Thoracic aorta (tissue), 2 donors: Measurements from ENCODE around the gene BCL11A. TPM values are rescaled to one million over a fixed set of nuclear protein-coding genes. Genes with fewer than 3 reads are reported as not detected.

Experiments
- ATAC-seq: fragments of 150-250 bp; one replicate; pipeline ENCODE4 v1.8.0; 2017; ENCODE audit warnings: low read depth; ENCODE audit not compliant: insufficient number of reproducible peaks, low FRiP score
- DNase-seq: peaks from one replicate; pipeline ENCODE4 v3.0.0-alpha.2; 2020; ENCODE audit warnings: low spot score
- H3K27ac ChIP-seq, 2 donors: fragments of 200-600 bp; sonication (generic); 1 replicate in 1 of 2; 2 replicates in 1 of 2; pipeline ENCODE4 v1.5.1; 2016; ENCODE audit warnings: mild to moderate bottlenecking in 2 of 2, moderate library complexity in 2 of 2
- H3K27me3 ChIP-seq: fragments of 200-600 bp; sonication (generic); replicated peaks from 2 replicates; pipeline ENCODE4 v1.6.0; 2016; ENCODE audit warnings: mild to moderate bottlenecking; ENCODE audit not compliant: insufficient read depth
- H3K36me3 ChIP-seq: fragments of 200-600 bp; sonication (generic); one replicate; pipeline ENCODE4 v1.5.1; 2016
- H3K4me1 ChIP-seq, 2 donors: fragments of 200-600 bp; sonication (generic); 1 replicate in 1 of 2; 2 replicates in 1 of 2; pipeline versions ENCODE4 v1.5.1 to v1.6.0; 2016; ENCODE audit warnings: low read depth in 2 of 2, mild to moderate bottlenecking in 1 of 2; ENCODE audit not compliant: control insufficient read depth in 1 of 2
- H3K4me3 ChIP-seq: fragments of 200-600 bp; sonication (generic); 2 replicates; pipeline ENCODE4 v1.5.1; 2016; ENCODE audit warnings: mild to moderate bottlenecking
- H3K9me3 ChIP-seq: fragments of 200-600 bp; sonication (generic); 2 replicates; pipeline ENCODE4 v1.5.1; 2016
- CTCF ChIP-seq: fragments of 200-600 bp; sonication (generic); IDR thresholded peaks from one replicate; pipeline ENCODE4 v1.5.1; 2019; ENCODE audit warnings: antibody characterized with exemption
- total RNA-seq, 2 donors: library from RNA; depleted of rRNA; stranded (reverse); fragments of >200 nt; gene quantifications; one replicate each; pipeline versions ENCODE4 v1.1.0 to v1.2.3, GENCODE V29; 2016

Gene BCL11A
- total RNA-seq, 2 donors from 2014 or later = 0.41 to 0.99 TPM

GRCh38 chr2:60415814-60416213 lies 137.6 kb downstream of the BCL11A start:
- no peaks in the 10 kb centered on the region for H3K36me3 ChIP-seq
- H3K4me3 ChIP-seq = no peak overlapping the region
- no peak for TF ChIP-seq CTCF
- H3K4me1 ChIP-seq = no peaks in the 10 kb centered on the region
- H3K9me3 ChIP-seq = no peaks in the 10 kb centered on the region
- no peaks in the 10 kb centered on the region for H3K27me3 ChIP-seq
- no peak overlapping the region for H3K27ac ChIP-seq
- no peak for ATAC-seq
- DNase-seq = no peak

GRCh38 chr2:60414495-60415138 lies 138.8 kb downstream of the BCL11A start:
- Histone ChIP-seq H3K36me3 (no peaks in the 10 kb centered on the region), H3K4me3 (no peak overlapping the region)
- ATAC-seq = no peak

GRCh38 chr2:60413814-60414168 lies 139.7 kb downstream of the BCL11A start:
- H3K4me1 ChIP-seq = no peaks in the 10 kb centered on the region
- no peaks in the 10 kb centered on the region for H3K36me3 ChIP-seq
- no peak overlapping the region for H3K4me3 ChIP-seq
- no peak for TF ChIP-seq CTCF
- ATAC-seq = no peak
- no peak for DNase-seq
- H3K27me3 ChIP-seq = no peaks in the 10 kb centered on the region
- H3K27ac ChIP-seq = no peak overlapping the region
- no peaks in the 10 kb centered on the region for H3K9me3 ChIP-seq

More at GRCh38 chr2:60414495-60415138, 138.8 kb downstream of the BCL11A start:
- no peaks in the 10 kb centered on the region for H3K4me1 ChIP-seq
- H3K27ac ChIP-seq = no peak overlapping the region
- H3K9me3 ChIP-seq = no peaks in the 10 kb centered on the region
- no peaks in the 10 kb centered on the region for H3K27me3 ChIP-seq
- DNase-seq = no peak
- TF ChIP-seq CTCF = no peak

- H3K36me3 ChIP-seq = no peaks in the 10 kb centered on the region
- TF ChIP-seq CTCF = no peak
Observed at GRCh38 chr2:60413069-60413813, 140.2 kb downstream of the BCL11A start.

GRCh38 chr2:60412620-60413019 lies 140.8 kb downstream of the BCL11A start:
- DNase-seq = no peak
- H3K4me3 ChIP-seq = no peak overlapping the region
- no peaks in the 10 kb centered on the region for H3K36me3 ChIP-seq
- no peaks in the 10 kb centered on the region for H3K27me3 ChIP-seq
- H3K4me1 ChIP-seq = no peaks in the 10 kb centered on the region
- H3K27ac ChIP-seq = no peak overlapping the region
- no peak for ATAC-seq
- H3K9me3 ChIP-seq = no peaks in the 10 kb centered on the region
- no peak for TF ChIP-seq CTCF

More at GRCh38 chr2:60413069-60413813, 140.2 kb downstream of the BCL11A start:
- Histone ChIP-seq H3K4me3 (no peak overlapping the region), H3K27me3 (no peaks in the 10 kb centered on the region), H3K27ac (no peak overlapping the region), H3K9me3 (no peaks in the 10 kb centered on the region), H3K4me1 (no peaks in the 10 kb centered on the region)
- ATAC-seq = no peak
- no peak for DNase-seq
